ENCODE measurements around the gene NOL3. TPM values are rescaled to one million over a fixed set of nuclear protein-coding genes. Genes with fewer than 3 reads are reported as not detected.

Gene NOL3
- total and polyA plus RNA-seq, 2 of the 13 experiments (the other 11 are each of a cell fraction or from before 2014, with no cell fraction given) = 5.7 to 20.5 TPM

GRCh38 chr16:67177743-67178699 is 7.7 kb downstream of the NOL3 start (continued):
- TF ChIP-seq NONO (IDR thresholded peaks at IDR 0.05) = no peak
- TF ChIP-seq NONO (CRISPR knock-in tag; conservative IDR thresholded peaks at IDR 0.05) = peak; percentile 94
- TF ChIP-seq ZBTB46 (CRISPR knock-in tag; IDR thresholded peaks at IDR 0.05; ENCODE audit: borderline replicate concordance) = 0 out of 2 replicates have a peak, but pooled peaks have one; percentile 40
- TF ChIP-seq ZNF17 (CRISPR knock-in tag; IDR thresholded peaks at IDR 0.05) = no peak
- TF ChIP-seq SIN3A (IDR thresholded peaks at IDR 0.05; ENCODE audit: borderline replicate concordance, low read depth, low read length) = no peak
- TF ChIP-seq PLRG1 (conservative IDR thresholded peaks at IDR 0.05) = no peak
- no peak for TF ChIP-seq MAZ (IDR thresholded peaks at IDR 0.05; ENCODE audit: borderline replicate concordance, low read depth, low read length)
- peak; percentile 76 for TF ChIP-seq MAZ (CRISPR knock-in tag; IDR thresholded peaks at IDR 0.05; ENCODE audit: low read depth)
- TF ChIP-seq MIER3 (CRISPR knock-in tag; IDR thresholded peaks at IDR 0.05; ENCODE audit: borderline replicate concordance) = peak; percentile 61; the same call in 1 of the 2 replicates
- TF ChIP-seq HMGA1 (CRISPR knock-in tag; conservative IDR thresholded peaks at IDR 0.05) = no peak
- no peak for TF ChIP-seq PLSCR1 (CRISPR knock-in tag; IDR thresholded peaks at IDR 0.05; ENCODE audit: borderline replicate concordance)
- TF ChIP-seq ZNF276 (CRISPR knock-in tag; IDR thresholded peaks at IDR 0.05; ENCODE audit: low read depth) = peak; percentile 63; the same call in 1 of the 2 replicates
- TF ChIP-seq ZFAT (CRISPR knock-in tag; conservative IDR thresholded peaks at IDR 0.05) = no peak
- TF ChIP-seq ATF4 (CRISPR knock-in tag; IDR thresholded peaks at IDR 0.05) = no peak
- TF ChIP-seq ZFP1 (CRISPR knock-in tag; IDR thresholded peaks at IDR 0.05) = no peak
- no peak for TF ChIP-seq ONECUT2 (CRISPR knock-in tag; IDR thresholded peaks at IDR 0.05)
